ENCODE results near the gene CFAP299.
"Not testable (repeated sequence)": the region's sequence is repeated elsewhere in the genome, so short reads cannot be mapped to it uniquely, and the experiment has no call there.

The CFAP299 gene

GRCh38 chr4:80393246-80393969, 57.9 kb downstream of the CFAP299 start:
- peak; percentile 33 for DNase-seq

GRCh38 chr4:80393970-80394250, 58.4 kb downstream of the CFAP299 start:
- no peak for DNase-seq

- no peak for DNase-seq
Observed at GRCh38 chr4:80407246-80407645, 71.7 kb downstream of the CFAP299 start.

GRCh38 chr4:80409809-80410208, 74.3 kb downstream of the CFAP299 start:
- no peak for DNase-seq

GRCh38 chr4:80412322-80412721, 76.8 kb downstream of the CFAP299 start:
- DNase-seq, result no peak

- DNase-seq, result no peak
Observed at GRCh38 chr4:80413086-80413485, 77.6 kb downstream of the CFAP299 start.

GRCh38 chr4:80417019-80417418, 81.5 kb downstream of the CFAP299 start:
- no peak for DNase-seq

GRCh38 chr4:80419946-80420345, 84.4 kb downstream of the CFAP299 start:
- DNase-seq, result no peak

GRCh38 chr4:80420638-80421037, 85.1 kb downstream of the CFAP299 start:
- DNase-seq, result no peak

GRCh38 chr4:80422727-80423404, 87.3 kb downstream of the CFAP299 start:
- no peak for DNase-seq

GRCh38 chr4:80423553-80424224, 88.2 kb downstream of the CFAP299 start:
- no peak for DNase-seq

- no peak for DNase-seq
Observed at GRCh38 chr4:80424225-80424581, 88.7 kb downstream of the CFAP299 start.

- no peak for DNase-seq
Observed at GRCh38 chr4:80425124-80426100, 89.9 kb downstream of the CFAP299 start.

GRCh38 chr4:80431203-80431965, 95.9 kb downstream of the CFAP299 start:
- no peak for DNase-seq

- no peak for DNase-seq
Observed at GRCh38 chr4:80434238-80434637, 98.7 kb downstream of the CFAP299 start.

GRCh38 chr4:80438016-80438415, 102.5 kb downstream of the CFAP299 start:
- no peak for DNase-seq

GRCh38 chr4:80439294-80440061, 103.9 kb downstream of the CFAP299 start:
- not testable (repeated sequence) for DNase-seq

- no peak for DNase-seq
Observed at GRCh38 chr4:80446248-80446647, 110.7 kb downstream of the CFAP299 start.

- no peak for DNase-seq
Observed at GRCh38 chr4:80446664-80447063, 111.1 kb downstream of the CFAP299 start.

GRCh38 chr4:80447493-80447892, 112.0 kb downstream of the CFAP299 start:
- no peak for DNase-seq

GRCh38 chr4:80448056-80448455, 112.5 kb downstream of the CFAP299 start:
- DNase-seq, result no peak

GRCh38 chr4:80452055-80452454, 116.5 kb downstream of the CFAP299 start:
- no peak for DNase-seq

All from stimulated activated CD4-positive, alpha-beta T cell treated with anti-CD3 and anti-CD28 coated beads, Interleukin-4, amount 100 ng/mL, for 24 hours (primary cell).